Fibroblast of skin of left biceps (primary cell): ENCODE measurements around the gene INSR.
"Not testable (repeated sequence)": the region's sequence is repeated elsewhere in the genome, so short reads cannot be mapped to it uniquely, and the experiment has no call there.

ENCODE experiments used
- DNase-seq, 2 experiments: peaks; one replicate each; pipeline ENCODE4 v3.0.0-alpha.2; 2013; ENCODE audit warnings: low read depth in 2 of 2

Gene INSR

DNA sequence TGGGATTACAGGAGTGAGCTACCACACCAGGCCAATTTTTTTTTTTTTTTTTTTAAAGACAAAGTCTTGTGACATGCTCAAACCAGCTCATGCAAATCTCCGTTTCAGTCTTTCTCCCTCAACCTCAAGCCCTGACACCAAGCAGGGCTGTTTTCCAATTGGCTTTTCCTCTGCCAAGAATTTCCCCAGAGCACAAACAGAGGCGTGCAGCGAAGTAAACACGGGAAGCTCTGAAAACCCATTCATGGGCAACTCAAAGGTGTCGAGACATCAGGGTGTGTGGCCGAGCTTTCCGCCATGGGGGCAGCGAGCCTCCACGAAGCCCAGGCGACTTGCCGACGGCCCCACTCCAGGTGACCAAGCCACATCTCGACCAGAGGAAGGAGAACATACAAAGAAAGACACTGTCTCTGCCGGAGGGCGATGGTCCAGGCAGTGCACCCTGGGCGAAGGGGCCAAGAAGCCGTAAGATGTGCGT, 70.0 kb downstream of the INSR start:
- no peak for DNase-seq

DNA sequence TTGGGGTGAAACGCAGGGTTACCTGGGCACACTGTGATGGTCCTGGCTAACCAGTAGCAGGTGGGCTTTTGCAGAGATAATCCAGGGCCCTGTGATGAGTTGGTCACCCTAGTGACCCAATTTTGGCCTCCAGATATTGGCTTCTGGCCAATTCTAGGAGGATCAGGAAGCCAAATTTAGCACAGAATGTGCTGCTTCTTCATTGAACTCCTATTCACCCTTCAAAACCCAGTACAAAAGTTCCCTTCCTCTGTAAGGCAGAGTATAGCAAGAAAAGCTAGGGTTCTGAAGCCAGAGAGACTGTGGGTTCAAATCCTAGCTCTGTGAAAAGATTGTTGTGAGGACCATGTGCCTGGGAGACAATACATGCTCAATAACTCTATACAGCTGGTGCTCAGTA, 70.8 kb downstream of the INSR start:
- no peak for DNase-seq

DNA sequence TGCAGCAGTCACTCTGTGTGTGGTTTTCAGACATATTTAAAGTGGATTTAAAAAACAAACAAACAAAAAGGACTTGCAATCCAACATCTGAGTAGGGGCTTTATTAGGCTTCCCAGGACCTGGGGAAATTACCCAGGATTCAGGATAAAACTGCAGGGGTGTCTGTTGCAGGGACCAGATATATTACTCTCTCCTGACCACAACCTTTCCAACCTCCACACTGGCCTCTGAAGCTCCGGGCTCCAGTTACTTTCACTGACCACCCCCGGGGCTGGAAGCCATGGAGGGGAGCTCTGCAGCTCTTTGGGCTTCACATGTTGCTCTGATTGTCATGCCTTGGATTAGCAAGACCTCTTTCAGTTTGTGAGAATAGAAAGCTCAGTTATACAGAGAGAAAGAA, 75.2 kb downstream of the INSR start:
- no peak for DNase-seq

DNA sequence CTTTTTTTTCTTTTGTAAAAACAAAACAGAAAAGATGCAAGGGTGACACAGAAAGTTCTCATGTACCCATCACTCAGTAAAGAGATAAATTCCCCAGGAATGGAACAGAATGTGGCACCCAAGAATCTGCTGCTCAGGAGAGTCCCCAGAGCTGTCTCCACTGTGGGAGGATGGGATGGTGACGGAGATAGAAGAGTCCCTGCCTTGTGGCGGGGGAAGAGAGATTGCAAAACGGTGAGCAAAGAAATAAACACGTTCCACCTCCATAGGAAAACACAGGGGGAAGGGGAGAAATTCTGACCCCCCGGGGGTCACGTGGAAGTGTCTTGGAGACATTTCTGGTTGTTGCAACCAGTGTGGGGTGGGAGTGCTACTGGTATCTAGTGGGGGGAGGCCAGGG, 76.4 kb downstream of the INSR start:
- DNase-seq, result no peak

DNA sequence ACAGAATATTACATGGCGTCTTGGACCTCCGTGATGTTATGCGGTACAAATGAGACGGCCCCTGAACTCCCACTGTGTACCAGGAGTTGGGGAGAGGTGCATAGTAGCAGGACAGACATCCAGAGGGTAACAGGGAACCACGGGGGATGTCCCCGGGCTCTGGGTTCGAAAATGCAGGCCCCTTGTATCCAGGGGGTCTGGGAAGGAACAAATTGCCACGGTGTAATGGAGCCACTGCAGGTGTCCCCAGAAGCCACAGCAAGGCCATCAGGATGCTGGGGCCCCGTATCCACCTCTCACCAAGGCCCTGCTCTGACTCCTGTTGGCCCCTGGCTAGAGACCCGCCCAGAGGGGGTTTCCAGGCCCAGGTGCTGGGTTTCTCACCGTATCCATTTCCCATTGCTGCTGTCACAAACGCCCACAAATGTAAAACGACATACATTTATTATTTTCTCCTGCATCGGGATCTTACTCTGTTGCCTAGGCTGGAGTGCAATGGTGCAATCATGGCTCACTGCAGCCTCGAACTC, 77.8 kb downstream of the INSR start:
- DNase-seq, result no peak

DNA sequence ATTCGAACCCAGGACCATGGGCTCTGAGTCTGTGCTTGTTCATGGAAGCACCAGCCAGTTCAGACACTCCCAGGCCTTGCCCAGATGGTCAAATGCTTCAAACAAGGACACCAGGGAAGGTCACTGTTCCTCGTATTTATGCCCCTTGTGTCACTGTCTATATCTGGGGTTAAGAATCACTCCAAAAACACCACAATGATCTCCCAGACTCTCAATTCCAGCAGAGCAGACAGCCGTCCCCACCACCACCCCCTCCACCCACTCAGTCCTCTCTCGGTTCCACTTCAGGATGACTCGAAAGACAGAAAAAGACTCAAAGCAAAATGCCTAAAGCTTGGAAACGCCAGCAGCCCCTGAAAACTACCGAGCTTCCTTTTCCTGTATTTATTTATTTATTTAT, 79.0 kb downstream of the INSR start:
- DNase-seq, result no peak

DNA sequence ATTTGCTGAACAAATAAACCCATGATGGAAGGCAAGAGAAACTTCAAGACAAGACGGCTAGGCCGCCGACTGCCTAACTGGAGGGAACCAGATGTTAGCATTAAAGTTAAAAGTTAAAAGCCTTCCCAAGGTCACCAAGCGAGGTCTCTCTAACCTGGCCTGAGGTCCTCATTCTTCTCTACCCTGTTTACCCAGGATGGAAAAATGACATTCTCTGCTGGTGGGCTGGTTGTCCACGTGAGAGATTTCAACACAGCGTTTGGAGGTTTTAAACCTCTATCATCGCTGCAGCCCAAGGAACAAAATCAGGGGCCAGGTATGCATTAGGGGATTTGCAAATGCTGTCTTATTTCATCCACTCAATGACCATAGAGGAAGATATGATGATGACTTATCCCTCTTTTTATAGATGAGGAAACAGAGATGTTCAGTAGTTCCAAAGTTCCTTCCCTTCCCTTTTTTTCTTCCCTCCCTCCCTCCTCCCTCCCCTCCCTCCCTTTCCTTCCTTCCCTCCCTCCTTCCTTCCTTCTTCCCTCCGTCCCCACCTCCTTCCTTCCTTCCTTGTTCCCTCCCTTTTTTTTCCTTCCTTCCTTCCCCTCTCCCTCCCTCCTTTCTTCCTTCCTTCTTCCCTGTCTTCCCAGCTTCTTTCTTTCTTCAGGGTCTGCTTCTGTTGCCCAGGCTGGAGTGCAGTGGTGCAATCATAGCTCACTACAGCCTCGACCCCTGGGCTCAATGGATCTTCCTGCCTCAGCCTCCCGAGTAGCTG, 79.7 kb downstream of the INSR start:
- no peak for DNase-seq

DNA sequence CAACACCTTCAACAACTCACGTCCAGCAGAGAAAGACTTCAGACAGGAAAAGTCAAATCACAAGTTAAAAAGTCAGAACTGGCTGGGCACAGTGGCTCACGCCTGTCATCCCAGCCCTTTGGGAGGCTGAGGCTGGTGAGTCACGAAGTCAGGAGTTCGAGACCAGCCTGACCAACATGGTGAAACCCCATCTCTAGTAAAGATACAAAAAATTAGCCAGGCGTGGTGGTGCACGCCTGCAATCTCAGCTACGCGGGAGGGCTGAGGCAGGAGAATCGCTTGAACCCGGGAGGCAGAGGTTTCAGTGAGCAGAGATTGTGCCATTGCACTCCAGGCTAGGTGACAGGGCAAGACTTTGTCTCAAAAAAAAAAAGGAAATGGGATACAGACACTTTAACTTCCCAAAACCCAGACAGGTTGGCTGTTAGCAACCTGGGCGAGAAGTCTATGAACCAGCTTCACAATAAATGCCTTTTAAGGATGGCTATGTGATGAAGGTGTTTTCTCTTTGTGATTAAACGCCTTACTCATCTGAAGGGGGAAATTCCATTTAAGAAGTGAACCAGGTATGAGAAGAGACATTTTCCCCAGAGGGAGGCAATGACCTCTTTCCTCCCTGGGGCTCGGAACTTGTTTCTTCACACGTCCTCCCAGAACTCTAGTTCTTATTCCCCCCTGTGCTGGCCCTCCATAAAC, 80.4 kb downstream of the INSR start:
- no peak for DNase-seq

DNA sequence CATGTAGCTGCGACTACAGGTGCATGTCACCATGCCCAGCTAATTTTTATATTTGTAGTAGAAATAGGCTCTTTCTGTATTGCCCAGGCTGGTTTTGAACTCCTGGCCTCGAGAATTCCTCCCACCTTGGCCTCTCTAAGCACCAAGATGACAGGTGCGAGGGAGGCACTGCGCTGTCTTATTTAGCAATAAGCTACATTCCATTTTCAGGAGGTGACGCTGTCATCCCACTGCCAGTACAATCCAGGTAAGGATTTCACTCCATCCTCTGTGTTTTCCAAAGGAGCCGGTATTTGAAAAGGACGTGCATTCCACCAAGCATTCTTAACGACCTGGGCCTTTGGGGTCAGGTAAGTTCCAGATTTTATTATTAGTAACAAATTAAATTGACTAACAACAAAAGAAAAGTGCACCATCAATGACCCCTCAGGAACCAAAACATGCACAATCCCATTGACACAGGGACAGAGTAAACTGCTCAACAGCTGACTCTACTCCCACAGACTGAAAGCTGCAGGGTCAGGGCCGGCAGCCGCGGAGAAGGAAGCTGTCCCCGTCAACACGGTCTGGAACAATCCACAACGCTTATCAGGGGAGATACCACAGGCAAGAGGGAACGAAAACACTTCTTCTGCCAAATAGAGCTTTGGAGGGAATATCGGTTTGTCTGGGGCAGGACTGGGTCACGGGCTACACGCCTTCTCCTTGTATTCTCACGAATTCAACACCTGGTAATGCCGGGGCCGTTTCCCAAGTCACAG, 82.8 kb downstream of the INSR start:
- no peak for DNase-seq

DNA sequence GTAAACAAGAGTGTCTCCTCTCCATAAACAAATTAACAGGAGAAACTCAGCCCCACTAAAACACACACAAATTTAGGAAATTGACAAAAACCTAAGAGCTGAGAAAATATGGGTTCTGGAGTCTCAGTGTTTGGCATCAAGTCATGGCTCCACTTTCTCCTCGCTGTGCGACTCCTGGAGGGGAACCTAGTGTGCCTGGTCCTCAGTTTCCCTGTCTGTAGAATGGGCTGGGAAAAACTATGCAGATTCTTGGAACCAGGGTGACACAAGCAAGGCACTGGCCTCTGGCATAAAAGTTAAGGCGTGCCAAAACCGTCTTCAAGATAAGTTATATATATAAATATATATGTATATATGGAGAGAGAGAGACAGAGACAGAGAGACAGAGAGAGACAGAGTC, 83.9 kb downstream of the INSR start:
- no peak for DNase-seq

DNA sequence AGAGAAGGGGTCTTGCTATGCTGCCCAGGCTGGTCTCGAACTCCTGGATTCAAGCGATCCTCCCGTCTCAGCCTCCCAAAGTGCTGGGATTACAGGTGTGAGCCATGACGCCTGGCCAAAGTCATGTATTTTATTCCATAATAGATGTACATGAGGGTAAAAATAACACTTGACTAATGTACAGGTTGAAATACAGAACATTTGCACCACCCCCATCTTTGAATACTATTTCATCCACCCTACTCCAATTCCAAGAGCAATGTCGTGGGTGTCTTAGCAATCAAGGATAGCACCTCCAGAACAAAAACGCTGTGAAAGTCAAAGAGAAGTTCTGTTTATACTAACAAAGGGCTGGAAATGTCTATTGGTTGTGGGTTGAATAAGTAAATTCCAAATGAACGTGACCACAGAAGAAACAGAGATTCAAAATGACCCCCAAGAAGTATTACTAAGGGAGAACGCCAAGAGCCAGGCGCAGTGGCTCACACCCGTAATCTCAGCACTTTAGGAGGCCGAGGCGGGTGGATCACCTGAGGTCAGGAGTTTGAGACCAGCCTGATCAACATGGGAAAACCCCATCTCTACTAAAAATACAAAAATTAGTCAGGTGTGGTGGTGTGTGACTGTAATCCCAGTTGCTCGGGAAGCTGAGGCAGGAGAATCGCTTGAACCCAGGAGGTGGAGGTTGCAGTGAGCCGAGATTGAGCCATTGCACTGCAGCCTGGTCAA, 84.5 kb downstream of the INSR start:
- DNase-seq, result not testable (repeated sequence)

DNA sequence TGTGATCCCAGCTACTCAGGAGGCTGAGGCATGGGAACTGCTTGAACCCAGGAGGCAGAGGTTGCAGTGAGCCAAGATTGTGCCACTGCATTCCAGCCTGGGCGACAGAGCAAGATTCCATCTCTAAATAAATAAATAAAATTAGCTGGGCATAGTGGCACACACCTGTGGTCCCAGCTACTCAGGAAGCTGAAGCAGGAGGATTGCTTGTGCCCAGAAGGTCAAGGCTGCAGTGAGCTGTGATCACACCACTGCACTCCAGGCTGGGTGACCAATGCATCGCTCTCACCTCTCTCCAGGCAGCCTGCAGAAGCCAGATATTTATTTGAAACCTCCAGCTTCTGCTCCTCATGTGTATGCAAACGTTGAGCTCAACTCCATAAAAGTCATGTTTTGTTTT, 85.2 kb downstream of the INSR start:
- not testable (repeated sequence) for DNase-seq

DNA sequence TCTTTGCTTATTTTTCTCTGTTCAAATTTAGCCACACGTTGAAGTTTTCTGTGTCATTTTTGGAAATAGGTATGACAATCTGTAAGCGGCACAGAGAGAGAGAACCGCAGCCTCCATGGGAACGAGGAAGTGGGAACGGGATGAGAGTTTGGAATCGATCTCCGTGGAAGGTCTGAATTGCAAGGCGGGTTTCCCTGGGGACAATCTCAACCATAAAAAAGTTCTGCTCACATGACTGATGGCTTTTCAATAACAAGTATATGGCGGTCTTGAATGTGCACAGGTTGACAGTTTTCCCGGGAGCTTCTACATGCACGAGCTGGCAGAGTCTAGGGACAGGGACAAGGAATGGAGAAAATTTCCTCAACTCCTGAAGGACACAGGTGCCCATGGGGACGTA, 90.9 kb downstream of the INSR start:
- DNase-seq, result no peak

DNA sequence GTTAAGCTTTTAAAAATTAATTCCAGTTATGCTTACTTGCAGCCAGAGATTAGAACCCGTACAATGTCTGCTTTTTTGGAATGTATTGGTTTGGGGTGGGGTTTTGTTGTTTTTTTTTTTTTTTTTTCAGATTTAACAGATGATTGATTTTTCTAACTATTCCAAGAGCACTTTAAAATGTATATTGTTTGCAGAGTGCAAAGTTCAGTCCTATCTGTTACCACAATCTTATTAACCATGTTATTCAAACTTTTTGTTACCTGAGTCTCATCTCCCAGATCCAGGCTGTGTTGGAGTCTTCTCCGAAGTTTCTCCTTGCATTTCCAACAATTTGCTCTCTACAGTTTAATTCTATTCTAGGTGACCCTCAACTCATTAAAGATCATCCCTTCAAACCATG, 91.3 kb downstream of the INSR start:
- no peak for DNase-seq

DNA sequence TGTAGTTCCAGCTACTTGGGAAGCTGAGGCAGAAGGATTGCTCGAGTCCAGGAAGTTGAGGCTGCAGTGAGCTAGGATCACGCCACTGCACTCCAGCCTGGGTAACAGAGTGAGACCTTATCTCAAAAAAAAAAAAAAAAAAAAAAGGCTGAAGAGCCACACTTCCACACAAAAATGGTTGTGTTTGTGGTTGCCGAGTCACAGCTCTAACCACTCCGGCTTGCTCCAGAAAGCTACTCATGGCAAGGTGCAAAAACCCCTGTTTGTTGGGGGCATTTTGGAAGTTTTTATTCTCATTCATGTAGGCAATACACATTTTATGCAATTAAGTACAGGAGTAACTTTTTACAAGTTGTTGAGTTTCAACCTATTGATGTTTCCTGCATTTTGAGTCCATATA, 93.5 kb downstream of the INSR start:
- no peak for DNase-seq

DNA sequence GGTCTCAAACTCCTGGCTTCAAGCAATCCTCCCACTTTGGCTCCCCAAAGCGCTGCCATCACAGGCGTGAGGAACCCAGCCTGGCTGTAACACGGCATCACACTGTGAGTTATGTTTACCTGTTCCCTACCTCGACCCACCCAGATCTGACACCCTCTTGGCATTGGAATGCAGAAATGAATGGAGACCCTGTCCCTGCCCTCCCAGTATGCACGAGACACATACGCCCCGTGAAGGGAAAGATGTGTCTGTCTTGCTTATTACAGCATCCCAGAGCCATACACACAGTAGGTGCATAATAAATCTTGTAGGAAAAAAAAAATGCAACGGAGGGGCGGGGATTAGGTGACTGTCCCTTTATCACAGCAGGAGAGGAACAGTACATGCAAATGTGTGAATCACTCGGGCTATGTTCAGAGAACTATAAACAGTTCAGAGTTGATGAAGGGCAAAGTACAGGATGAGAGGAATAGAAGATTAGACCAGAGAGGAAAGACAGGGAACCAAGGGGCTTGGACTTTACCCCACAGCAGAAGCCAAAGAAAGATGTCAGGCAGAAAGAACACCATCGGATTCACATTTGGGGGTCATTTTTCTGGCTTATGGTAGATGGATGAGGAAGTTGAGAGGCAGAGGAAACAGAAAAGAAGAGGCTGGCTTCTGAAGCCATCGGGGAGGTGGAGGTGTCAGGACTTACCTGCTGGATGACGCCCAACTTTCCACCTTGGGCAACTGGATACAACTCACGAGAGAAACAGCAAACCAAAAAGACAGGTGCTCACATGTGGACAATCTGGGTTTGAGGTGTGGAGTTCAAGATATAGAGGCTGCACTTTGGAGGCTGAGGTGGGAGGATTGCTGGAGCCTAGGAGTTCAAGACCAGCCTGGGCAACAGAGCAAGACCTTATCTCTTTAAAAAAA, 94.3 kb downstream of the INSR start:
- no peak for DNase-seq

DNA sequence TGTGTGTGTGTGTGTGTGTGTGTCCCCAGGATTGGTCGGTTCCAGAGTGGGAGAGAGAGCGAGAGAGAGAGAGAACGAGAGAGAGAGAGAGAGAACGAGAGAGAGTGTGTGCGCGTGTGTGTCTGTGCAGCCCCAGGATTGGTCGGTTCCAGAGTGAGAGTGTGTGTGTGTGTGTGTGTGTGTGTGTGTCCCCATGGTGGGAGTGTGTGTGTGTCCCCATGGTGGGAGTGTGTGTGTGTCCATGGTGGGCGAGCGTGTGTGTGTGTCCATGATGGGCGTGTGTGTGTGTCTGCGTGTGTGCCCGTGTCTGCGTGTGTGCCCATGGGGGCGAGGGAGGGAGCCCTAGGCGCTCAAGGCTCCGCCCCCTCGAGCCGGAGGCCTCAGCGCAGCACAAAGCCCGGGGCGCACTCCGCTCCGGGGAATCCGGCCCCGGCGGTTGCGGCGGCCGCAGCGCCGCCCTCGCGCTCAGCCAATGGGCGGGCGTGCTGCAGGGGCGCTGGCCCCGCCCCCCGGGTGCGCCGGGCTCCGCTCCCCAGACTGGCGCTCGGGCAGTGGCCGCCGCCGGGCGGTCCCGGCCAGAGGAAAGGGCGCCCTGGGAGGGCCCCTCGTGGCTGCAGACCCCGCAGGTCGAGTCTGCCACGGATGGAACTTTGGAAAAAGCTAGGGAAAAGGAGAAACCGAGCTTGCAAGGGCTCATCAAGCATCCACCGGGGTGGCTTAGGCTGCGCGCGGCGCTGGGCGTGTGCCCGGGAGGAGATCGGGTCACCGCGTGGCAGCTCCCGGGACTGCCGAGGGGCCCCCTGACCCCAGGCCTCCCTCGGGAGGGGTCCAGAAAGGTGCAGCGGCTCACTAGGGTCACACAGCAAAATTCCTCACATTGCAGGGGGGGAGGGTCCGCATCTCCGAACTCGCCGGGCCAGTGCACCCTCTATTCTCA, 96.2 kb downstream of the INSR start:
- DNase-seq, result peak; percentile 87 to 90

DNA sequence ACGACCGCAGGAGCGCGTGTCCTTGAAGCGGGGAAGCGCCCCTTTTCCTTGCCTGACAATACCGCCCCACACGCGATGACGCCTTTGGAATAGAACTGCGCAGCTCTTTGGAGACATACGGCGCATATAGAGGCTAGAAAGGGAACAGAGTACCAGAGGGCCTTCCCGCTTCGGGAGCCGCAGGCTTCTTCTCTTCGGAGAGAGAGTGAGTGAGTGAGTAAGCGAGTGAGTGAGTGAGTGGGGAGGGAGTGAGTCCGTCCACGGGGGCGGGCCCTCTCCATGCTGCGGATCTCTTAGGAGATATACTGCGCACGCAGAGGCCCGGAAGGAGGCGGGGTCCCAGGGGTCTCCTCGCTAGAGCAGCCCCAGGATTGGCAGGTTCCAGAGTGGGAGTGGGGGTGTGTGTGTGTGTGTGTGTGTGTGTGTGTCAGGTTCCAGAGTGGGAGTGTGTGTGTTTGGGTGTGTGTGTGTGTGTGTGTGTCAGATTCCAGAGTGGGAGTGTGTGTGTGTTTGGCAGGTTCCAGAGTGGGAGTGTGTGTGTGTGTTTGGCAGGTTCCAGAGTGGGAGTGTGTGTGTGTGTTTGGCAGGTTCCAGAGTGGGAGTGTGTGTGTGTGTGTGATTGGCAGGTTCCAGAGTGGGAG, 97.0 kb downstream of the INSR start:
- peak; percentile 93 to 95 for DNase-seq

DNA sequence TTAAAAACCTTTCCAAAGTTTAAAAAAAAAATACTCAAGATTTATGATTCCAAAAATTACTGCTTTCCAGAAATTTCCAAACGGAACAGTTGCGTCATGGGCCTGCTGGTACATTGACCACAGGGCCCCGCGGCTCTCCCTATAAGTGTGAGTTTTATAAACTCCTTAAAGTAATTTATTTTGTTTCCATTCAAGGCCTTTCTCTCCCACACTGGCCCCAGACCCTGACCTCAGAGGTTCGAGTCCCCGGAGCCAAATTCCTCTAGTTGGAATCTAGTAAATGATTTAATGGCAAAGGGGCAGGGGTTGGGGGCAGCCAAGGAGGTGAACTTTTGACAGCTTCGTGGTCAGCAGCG, 97.5 kb downstream of the INSR start:
- DNase-seq, result no peak
